AG08395 (cell line): ENCODE measurements around the gene COL15A1.
A peak's percentile ranks its signal among the peaks of the same experiment; 100 is the strongest.

Experiments used
- DNase-seq: peaks from one replicate; pipeline ENCODE4 v3.0.0; 2012; ENCODE audit warnings: mixed read lengths, low spot score

The COL15A1 gene

DNA sequence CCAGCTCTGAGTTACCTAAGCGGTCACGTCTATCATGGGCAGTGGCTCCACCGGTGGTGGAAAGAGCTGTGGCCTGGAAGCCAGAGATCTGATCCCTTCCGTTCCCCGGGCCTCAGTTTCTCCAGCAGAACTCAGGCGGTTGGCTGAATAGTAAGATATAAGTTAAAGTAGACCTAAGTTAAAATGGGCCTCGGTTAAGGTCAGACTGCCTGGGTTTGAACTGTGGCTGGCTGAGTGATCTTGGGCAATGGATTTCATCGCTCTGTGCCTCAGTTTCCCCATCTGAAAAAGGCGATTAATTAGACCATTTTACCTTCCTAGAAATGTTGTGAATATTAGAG, 997 bp downstream of the COL15A1 start:
- DNase-seq, result no peak

DNA sequence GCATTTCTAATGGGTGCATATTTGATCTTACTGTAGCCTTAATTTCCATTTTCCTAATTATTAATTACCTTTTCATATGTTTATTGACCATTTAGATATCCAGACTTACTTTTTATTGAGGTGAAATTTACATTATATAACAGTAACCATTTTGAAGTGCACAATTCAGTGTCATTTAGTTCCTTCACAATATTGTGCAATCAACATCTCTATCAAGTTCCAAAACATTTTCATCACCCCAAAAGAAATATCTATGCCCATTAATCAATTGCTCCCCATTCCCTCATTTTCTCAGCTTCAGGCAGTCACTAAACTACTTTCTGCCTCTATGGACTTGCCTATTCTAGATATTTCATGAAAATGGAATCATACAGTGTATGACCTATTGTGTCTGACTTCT, 5.9 kb downstream of the COL15A1 start:
- no peak for DNase-seq

DNA sequence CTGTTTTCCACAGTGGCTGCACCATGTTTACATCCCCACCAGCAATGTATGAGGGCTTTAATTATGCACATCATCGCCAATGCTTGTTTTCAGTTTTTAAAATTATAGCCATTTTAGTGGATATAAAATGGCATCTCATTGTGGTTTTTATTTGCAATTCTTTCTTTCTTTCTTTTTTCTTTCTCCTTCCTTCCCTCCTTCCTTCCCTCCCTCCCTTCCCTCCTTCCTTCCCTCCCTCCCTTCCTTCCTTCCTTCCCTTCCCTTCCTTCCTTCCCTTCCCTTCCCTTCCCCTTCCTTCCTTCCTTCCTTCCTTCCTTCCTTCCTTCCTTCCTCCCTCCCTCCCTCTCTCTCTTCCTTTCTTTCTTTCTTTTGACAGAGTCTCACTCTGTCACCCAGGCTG, 6.6 kb downstream of the COL15A1 start:
- DNase-seq, result no peak

GRCh38 chr9:98951967-98952366, 8.3 kb downstream of the COL15A1 start:
- no peak for DNase-seq

- no peak for DNase-seq
These were observed 10.0 kb downstream of the COL15A1 start for GRCh38 chr9:98953581-98954243.

DNA sequence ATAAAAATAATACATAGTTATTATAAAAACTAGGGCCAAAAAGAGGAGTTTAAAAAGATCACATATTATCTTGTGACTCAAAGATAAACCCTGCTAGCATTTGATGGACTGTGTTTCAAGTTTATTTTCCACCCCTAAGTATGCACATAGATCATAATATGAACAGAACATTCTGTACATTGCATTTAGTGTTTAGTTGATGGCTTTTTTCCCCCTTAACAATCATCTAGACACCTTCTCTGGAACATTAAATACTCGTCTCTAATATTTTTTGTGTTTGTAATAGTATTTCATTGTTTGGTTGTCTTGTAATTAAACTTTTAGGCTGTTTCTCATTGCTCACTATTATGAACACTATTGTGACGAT, 10.5 kb downstream of the COL15A1 start:
- no peak for DNase-seq

- DNase-seq, result no peak
These were observed 11.6 kb downstream of the COL15A1 start for GRCh38 chr9:98955259-98955658.

DNA sequence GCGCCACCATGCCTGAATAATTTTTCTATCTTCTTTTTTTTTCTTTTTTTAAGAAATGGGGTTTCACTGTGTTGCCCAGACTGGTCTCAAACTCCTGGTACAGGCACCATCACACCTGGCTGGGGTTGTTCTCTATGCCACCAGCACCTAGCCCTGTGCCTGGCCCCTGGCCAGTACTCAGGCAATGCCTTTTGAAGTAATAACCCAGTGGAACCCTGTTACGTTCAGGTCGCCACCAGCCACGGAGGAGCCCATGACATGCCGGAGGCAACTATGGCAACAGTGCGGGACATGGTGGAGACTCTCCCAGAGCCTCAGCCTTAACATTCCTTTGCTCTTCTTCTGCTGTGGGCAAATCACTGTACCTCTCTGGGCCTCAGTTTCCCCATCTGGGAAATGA, 14.1 kb downstream of the COL15A1 start:
- no peak for DNase-seq

DNA sequence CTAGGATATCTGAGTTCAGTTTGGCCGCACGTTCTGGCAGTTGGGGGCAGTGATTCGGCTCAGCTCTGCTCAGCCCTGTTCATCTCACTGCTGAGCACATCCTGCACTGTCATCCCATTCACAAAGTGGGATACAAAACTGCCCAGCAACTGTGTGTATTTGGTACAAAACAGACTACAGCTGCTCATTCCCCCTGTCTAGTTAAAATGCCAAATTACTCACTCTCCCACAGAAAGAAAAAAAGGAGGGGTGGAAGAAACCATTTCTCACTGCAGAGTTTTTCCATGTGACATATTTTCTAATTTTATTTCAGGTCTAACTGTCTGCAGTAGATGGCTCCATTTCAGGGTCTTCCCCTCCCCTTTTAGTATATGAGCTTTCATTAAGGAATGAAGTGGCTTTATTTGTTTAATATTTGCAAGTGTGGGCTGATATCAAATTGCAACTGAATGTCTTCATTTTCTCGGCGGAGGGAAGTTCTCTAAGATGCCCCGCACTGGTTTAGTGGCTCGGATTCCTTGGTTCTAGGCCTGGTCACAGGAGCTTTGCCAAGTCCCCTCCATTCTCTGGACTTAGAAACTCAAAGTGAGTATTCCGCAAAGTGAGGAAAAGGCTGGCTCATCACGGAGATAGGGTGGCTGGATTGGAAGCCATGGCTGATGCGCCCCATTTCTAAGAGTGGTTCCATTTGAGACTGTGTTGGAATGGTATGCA, 14.7 kb downstream of the COL15A1 start:
- DNase-seq, result peak; percentile 94

- DNase-seq, result no peak
These were observed 16.7 kb downstream of the COL15A1 start for GRCh38 chr9:98960409-98960808.

DNA sequence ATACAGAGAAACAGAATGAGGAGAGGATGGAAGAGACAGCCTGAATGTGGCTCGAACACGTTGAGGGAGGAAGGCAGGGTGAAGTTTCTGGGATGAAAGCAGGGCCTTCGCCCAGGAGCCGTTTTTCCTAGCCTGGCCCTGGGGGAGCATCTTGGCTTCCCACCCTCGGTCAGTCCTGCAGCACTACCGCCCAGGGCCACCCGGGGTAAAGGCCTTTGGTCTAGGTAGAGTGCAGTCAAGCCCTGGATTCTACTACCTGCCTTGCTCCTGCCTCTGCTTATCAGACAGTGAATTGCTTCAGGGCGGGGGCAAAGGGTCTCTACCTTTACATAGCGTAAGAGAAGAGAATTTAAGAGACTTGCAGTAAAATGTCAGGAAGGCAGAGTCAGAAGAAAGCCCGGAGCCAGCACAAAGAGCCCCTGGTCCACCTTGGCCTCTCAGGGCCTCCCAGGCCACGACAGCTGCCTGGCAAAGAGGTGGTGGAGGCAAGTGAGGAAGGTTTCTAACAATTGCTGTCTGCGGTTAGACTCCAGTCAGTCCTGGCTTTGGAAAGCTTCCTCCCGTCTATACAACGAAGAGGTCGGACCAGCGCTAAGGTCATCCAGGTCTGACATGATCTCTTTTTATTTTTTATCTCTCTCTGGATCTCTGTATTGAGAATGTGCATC, 17.9 kb downstream of the COL15A1 start:
- DNase-seq, result no peak

DNA sequence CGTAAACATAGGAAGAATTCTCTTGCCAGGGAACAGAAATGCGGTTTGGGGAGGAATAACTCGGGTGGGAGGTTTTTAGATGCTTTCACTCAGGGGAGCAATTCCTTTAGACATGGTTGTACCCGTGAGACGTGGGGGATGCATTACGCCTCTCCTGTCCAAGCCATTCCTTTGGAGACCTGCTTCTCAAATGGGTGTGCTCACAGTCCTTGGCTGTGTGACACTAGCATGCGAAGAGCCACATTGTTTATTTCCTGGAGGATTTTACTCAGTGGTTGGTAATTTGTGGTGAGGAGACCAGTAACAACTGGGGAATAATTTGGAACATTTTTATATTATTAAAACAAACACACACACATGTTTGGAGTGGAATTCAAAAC, 18.5 kb downstream of the COL15A1 start:
- peak; percentile 86 for DNase-seq

GRCh38 chr9:98962861-98963260, 19.2 kb downstream of the COL15A1 start:
- peak; percentile 34 for DNase-seq

DNA sequence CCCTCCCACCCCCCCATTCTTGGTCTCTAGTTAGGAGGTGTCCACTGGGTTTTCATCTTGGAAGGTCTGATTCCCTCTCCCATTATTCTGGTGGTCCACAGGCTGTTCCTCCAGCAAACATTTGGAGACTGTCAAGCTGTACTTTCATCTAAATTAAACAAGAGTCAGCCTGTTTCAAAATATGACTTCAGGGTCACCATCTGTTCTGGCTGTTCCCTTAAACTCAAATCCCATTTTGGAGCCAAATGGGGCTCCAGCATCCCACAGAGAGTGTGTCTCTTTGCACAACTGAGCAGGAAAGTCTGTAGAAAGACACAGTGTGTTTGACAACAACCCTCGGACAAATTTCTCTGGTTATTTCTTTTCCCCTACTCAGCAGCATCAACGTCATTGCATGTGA, 20.5 kb downstream of the COL15A1 start:
- DNase-seq, result no peak

DNA sequence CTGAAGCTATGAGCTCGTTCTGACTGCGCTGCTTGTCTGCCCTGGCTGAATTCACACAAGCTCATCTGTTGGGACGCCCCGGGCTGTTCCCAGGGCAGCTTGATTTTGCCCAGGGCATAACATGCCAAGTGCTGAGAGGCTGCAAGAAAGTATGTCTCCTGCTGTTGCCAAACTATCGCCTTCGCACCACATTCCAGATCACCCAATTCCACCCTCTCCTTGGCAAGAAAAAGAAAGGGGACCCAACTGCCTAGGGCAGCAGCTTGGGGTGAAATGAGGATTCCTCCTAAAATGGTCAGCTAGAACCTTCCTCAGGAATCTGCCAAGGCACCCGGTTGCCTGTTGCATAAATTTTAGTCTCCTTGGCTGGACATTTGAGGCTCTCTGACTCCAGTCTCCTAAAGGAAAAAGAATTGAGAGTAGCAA, 21.2 kb downstream of the COL15A1 start:
- peak; percentile 42 for DNase-seq

DNA sequence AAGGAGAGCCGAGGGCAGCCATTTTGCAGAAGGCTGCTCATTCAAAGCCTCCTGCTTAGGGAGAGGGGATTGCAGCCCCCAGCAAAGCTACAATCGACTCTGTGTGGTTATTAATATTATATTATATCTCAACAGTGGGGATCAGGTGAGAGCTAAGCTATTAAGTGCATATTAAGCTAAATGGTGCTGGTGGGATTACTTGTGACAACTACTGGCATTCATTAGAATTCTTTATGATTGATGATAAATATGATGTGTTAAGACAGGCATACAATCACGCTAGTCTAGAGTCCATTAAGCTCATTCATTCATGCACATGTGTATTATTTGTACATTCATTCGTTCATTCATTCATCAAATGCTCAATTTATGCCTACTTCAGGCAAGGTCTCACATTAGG, 23.0 kb downstream of the COL15A1 start:
- DNase-seq, result no peak

DNA sequence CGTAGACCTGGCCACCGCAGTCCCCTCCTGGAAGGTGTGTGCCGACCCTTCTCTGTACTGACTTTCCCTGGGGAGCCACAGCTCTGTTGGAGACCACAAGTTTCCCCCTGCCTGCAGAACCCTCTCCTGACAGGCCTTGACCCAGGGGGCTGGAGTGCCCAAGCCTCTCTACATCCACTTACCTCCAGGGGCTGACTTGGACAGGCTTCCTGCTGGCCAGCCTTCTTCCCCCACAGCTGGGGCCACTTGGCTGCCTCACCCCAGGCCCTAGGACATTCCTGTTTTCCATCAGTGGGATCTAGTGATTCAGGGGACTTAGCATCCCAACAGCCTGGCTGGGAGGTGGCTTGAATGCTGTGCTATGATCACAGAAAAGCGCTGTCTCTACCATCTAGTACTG, 23.6 kb downstream of the COL15A1 start:
- no peak for DNase-seq

DNA sequence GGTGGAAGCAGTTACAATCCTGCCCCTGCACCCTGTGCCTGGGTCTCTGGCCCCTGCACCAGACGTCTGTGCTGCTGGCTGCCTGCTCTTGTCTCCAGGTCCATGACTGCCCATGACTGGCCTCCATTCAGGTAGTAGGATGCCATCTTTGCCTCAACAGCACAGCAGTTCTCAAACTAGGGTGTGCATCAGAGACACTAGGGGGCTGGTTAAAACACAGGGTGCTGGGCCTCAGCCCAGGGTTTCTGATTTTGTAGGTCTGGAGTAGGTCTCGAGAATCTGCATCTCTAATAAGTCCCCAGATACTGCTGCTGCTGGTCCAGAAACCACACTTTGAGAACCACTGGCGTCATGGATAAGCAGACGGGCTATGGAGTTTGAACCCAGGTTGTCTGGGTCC, 24.0 kb downstream of the COL15A1 start:
- no peak for DNase-seq

DNA sequence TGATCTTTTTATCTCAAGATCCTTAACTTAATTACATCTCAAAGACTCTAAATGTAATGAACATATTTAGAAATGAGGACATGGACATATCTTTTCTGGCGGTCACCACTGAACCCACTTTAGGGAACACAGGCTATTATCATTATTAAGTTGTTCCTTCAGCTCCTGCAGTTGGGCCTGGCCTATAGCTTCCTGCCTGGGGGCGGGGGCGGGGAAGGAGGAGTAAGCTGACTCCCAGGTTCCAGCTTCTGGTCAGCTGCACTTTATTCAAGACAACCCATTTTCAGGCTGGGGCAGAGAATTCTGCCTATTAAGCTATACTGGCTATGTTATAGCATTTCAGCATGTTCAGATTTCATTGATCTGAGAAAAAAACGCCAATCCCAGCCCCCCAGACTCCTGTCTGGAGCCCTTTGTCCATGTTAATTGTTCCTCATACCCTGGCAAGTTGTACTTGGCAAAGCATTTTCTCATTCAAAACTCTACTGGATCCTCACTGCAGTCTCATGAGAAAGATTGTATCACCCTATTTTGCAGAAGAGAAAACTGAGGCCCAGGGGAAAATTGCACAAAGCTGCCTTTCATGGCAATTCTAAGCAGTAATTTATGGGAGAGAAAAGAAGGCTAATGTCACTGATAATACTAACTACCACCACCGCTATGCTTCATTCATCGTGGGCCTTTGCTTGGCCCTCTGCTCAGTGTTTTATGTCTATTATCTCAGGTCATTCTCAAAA, 25.1 kb downstream of the COL15A1 start:
- no peak for DNase-seq

DNA sequence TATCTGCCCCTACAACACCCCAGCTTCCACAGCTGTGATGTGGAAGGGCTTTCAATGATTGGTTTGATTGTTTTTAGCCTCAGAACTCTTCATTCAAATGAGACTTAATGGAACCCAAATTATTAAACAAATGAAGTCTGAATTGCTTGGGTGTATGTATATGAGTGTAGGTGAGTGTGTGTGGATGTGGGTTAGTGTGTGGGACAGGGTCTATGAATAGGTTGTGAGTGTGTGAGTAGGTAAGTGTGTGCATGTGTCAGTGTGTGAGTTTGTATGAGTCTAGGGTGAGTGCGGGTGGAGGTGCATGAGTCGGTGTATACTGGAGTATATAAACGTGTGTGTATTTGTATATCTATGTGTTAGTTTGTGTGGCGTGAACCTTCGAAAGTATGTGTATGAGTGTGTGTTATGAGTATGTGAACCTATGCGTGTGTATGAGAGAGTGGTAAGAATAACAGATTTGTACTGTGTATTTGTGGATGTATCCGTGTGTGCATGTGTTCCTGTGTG, 26.9 kb downstream of the COL15A1 start:
- no peak for DNase-seq

GRCh38 chr9:98971168-98971914, 27.6 kb downstream of the COL15A1 start:
- DNase-seq, result peak; percentile 86

GRCh38 chr9:98971915-98972223, 28.2 kb downstream of the COL15A1 start:
- DNase-seq, result no peak
